Measurements from ENCODE around the gene CX3CL1.

DNA sequence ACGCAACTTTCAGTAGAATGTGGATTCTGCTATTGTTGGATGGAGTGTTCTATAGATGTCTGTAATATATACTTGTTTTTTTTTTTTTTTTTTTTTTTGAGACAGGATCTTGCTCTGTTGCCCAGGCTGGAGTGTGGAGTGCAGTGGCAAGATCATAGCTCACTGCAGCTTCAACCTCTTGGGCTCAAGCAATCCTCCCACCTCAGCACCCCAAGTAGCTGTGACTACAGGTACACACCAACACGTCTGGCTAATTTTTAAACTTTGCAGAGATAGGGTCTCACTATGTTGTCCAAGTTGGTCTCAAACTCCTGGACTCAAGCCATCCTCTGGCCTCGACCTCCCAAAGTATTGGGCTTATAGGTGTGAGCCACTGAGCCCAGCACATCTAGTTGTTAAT, 40.9 kb upstream of the CX3CL1 start:
- TF ChIP-seq CTCF (optimal IDR thresholded peaks at IDR 0.05 in 1 of 3, IDR thresholded peaks at IDR 0.05 in 1 of 3, conservative IDR thresholded peaks at IDR 0.05 in 1 of 3; ENCODE audit: extremely low read depth in 1 of 3, insufficient read depth in 2 of 3, low read length in 3 of 3): no peak
- TF ChIP-seq EZH2 (IDR thresholded peaks at IDR 0.05; ENCODE audit: low read length): no peak

Data from keratinocyte (primary cell).